Subcutaneous adipose tissue (tissue), 4 donors: ENCODE measurements around the gene MRPL12. TPM values are rescaled to one million over a fixed set of nuclear protein-coding genes. Genes with fewer than 3 reads are reported as not detected.

ENCODE experiments used
- CTCF ChIP-seq: fragments of 450-650 bp; IDR thresholded peaks from one replicate; pipeline ENCODE4 v1.5.1; 2016; ENCODE audit warnings: low read depth, mild to moderate bottlenecking, control low read depth, antibody characterized with exemption, moderate library complexity
- total RNA-seq, 4 donors: library from RNA; depleted of rRNA; stranded (reverse); fragments of >200 nt; gene quantifications; one replicate each; pipeline ENCODE4 v1.1.0, GENCODE V29; 2016

MRPL12 gene
- total RNA-seq, 4 donors from 2014 or later: 23.8 to 52.0 (median 29.0) TPM

DNA sequence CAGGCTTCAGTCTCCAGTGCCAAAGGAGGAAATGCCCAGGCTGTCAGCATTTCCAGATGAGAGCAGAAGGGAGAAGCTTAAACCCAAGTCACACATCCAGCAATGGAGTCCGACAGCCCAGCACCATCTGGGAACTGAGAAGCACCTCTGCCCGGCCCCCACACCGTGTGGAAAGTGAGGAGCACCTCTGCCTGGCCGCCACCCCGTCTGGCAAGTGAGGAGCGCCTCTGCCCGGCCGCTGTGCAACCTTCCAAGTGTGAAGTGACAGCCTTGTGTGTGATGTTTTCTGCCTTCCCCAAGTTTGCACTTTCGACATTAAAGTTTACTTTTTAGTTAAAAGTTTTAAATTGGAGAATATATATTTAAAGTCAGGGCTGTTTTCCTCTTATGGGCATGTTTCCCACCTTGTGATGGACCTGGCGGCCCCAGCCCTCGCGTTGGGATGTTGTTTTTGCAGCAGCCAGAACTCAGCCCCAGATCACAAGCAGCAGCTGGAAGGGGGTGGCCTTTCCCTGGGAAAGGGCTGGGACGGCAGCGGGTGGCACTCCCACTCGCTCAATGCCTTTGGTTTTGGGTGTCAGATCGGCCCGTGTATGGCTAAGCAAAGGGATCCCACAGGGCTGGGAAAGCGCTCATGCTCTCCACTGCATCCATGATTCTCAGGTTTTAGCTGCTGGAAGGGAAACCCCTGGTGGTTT is 29.5 kb upstream of the MRPL12 start:
- TF ChIP-seq CTCF: no peak

GRCh38 chr17:81676906-81677305 is 26.3 kb upstream of the MRPL12 start:
- TF ChIP-seq CTCF: no peak

- TF ChIP-seq CTCF: no peak
These were observed 23.0 kb upstream of the MRPL12 start for GRCh38 chr17:81680150-81680549.

DNA sequence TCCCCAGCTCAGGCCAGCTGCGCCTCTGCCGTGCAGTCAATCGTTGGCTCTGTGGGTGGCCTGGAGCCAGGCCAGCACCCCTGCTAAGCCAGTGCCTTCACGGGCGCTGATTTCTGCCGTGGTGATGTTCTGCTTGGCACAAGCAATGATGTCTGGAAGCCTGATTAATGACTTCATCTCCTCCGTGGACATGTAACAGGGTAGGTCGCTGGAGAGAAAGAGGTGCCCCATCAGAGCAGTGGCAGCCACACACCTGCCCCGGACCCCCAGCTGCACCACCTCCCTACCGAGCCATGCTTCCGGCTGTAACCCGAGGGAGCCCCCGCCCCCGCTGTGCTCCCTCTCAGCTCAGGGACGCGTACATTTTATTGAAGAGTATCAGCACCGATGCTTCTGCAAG is 21.5 kb upstream of the MRPL12 start:
- no peak for TF ChIP-seq CTCF

DNA sequence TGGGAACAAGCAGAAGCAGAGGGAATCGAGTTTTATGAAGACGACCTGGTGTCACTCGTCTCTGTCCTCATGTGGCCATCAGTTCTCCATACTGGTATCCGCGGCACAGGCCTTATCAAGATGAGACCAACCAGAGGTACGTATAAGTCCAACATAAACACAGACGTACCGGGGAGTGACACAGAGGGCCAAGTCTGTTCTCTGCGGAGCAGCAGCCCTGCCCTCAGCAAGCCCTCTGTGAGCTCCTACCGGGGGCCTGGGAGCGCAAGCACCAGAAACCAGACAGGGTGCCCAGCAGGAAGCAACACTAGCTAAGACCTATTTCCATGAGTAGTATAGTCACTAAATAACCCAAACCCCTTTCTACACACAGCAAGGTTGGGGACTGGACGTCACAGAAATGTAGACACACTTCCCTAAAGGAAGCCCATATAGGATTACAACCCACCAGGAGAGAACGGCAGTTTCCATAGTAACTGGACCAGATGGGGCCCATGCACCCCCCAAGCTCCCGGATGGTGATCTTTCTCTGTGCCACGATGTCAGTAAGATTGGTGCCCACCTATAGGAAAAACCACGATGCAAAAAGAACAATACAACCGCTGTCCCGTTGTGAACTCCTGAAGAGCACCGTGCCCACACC is 20.5 kb upstream of the MRPL12 start:
- no peak for TF ChIP-seq CTCF

GRCh38 chr17:81683208-81683583 is 20.0 kb upstream of the MRPL12 start:
- no peak for TF ChIP-seq CTCF

GRCh38 chr17:81683584-81684441 is 19.4 kb upstream of the MRPL12 start, which contains the start of the genes ARL16 and HGS:
ARL16 (minus strand) TSS chr17:81683797; CDS start chr17:81683753, 44 bp downstream.
HGS (plus strand) TSS chr17:81684011; CDS start chr17:81684067, 56 bp downstream.
- TF ChIP-seq CTCF: no peak
